SK-N-SH (cell line): ENCODE data around the gene CD63. TPM values are rescaled to one million over a fixed set of nuclear protein-coding genes. Genes with fewer than 3 reads are reported as not detected.

Experiments
- CTCF ChIA-PET: fragments of 300-600, 350-600 bp; formaldehyde crosslinking; extraction: SDS; loops from one replicate; lab custom pipeline; 2021; lab: Yijun Ruan, JAX
- POLR2A ChIA-PET: fragments of 350-600 bp; sonication (Branson Sonifier 250); formaldehyde crosslinking; extraction: SDS; loops from one replicate; lab custom pipeline; 2020; ENCODE audit warnings: antibody characterized with exemption, inconsistent platforms; lab: Yijun Ruan, JAX
- DNase-seq: peaks from one replicate; pipeline ENCODE4 v3.0.0; 2012
- H2AFZ ChIP-seq: fragments of 200-600 bp; sonication (generic); 2 replicates; pipeline ENCODE4 v1.8.1; 2016; ENCODE audit warnings: antibody characterized with exemption, mild to moderate bottlenecking, low read depth
- H3F3A ChIP-seq: fragments of 200-600 bp; sonication (generic); replicated peaks from 2 replicates; pipeline ENCODE3; 2016; ENCODE audit warnings: antibody characterized with exemption, mild to moderate bottlenecking; ENCODE audit not compliant: insufficient read depth
- H3K27ac ChIP-seq, 2 experiments: fragments of 200-500 bp in 1 of 2; fragments of 200-600 bp in 1 of 2; sonication (Bioruptor generic) in 1 of 2; sonication (generic), shearing (Covaris generic) in 1 of 2; 2 replicates each; pipeline versions ENCODE4 v1.5.1 to v1.6.1; 2014 to 2016; ENCODE audit warnings: low read depth in 2 of 2, inconsistent platforms in 1 of 2, low read length in 1 of 2, mild to moderate bottlenecking in 1 of 2, mixed read lengths in 1 of 2
- H3K27me3 ChIP-seq: fragments of 200-600 bp; sonication (generic), shearing (Covaris generic); 2 replicates; pipeline ENCODE4 v1.6.1; 2016; ENCODE audit warnings: mixed run types; ENCODE audit not compliant: insufficient read depth
- H3K36me3 ChIP-seq, 2 experiments: fragments of 200-500 bp in 1 of 2; fragments of 200-600 bp in 1 of 2; sonication (Bioruptor generic) in 1 of 2; sonication (generic) in 1 of 2; replicated peaks in 1 of 2; 2 replicates each; pipeline versions ENCODE3 to v1.5.1; 2014 to 2016; ENCODE audit warnings: low read length in 1 of 2, mild to moderate bottlenecking in 1 of 2; ENCODE audit not compliant: insufficient read depth in 2 of 2, control insufficient read depth in 1 of 2
- H3K4me1 ChIP-seq, 2 experiments: fragments of 200-500 bp in 1 of 2; fragments of 200-600 bp in 1 of 2; sonication (Bioruptor generic) in 1 of 2; sonication (generic), shearing (Covaris generic) in 1 of 2; 2 replicates each; pipeline versions ENCODE4 v1.5.1 to v1.6.1; 2014 to 2016; ENCODE audit warnings: low read depth in 1 of 2, low read length in 1 of 2, mixed run types in 1 of 2; ENCODE audit not compliant: insufficient read depth in 2 of 2, control insufficient read depth in 1 of 2
- H3K4me2 ChIP-seq: fragments of 200-600 bp; sonication (generic), shearing (Covaris generic); 2 replicates; pipeline ENCODE4 v1.6.1; 2017; ENCODE audit warnings: mixed run types
- H3K4me3 ChIP-seq, 2 experiments: fragments of 200-500 bp in 1 of 2; fragments of 200-600 bp in 1 of 2; sonication (Bioruptor generic) in 1 of 2; sonication (generic), shearing (Covaris generic) in 1 of 2; 2 replicates each; pipeline versions ENCODE4 v1.5.1 to v1.8.1; 2014 to 2016; ENCODE audit warnings: low read depth in 2 of 2, inconsistent platforms in 1 of 2, low read length in 1 of 2, mild to moderate bottlenecking in 1 of 2, mixed read lengths in 1 of 2, moderate library complexity in 1 of 2
- H3K79me2 ChIP-seq: fragments of 200-600 bp; sonication (generic); 2 replicates; pipeline ENCODE4 v1.8.1; 2017; ENCODE audit warnings: mild to moderate bottlenecking; ENCODE audit not compliant: insufficient read depth
- H3K9ac ChIP-seq: fragments of 200-600 bp; sonication (generic); 2 replicates; pipeline ENCODE4 v1.6.1; 2017; ENCODE audit warnings: mixed run types
- H3K9me2 ChIP-seq: fragments of 200-600 bp; sonication (generic); 2 replicates; pipeline ENCODE4 v1.6.1; 2017; ENCODE audit warnings: mixed run types
- H3K9me3 ChIP-seq: fragments of 200-600 bp; sonication (generic); 2 replicates; pipeline ENCODE4 v1.6.1; 2017; ENCODE audit warnings: mixed run types, mild to moderate bottlenecking, moderate library complexity
- H4K20me1 ChIP-seq: fragments of 200-600 bp; sonication (generic); 2 replicates; pipeline ENCODE4 v1.6.1; 2017; ENCODE audit warnings: mild to moderate bottlenecking, mixed run types; ENCODE audit not compliant: insufficient read depth
- ELF1 ChIP-seq: IDR thresholded peaks from 2 replicates; pipeline ENCODE4 v1.4.0; 2012
- EP300 ChIP-seq, 2 experiments: IDR thresholded peaks; 2 replicates each; pipeline versions ENCODE4 v1.4.0 to v1.6.1; 2012; ENCODE audit warnings: borderline replicate concordance in 1 of 2, low read depth in 1 of 2, low read length in 1 of 2
- FOSL2 ChIP-seq: IDR thresholded peaks from 2 replicates; pipeline ENCODE4 v1.4.0; 2012; ENCODE audit warnings: low read depth, mild to moderate bottlenecking, moderate library complexity, borderline replicate concordance
- FOXJ3 ChIP-seq: sonication (generic); formaldehyde crosslinking; IDR thresholded peaks from 2 replicates; pipeline ENCODE4 v1.5.1; 2020; ENCODE audit warnings: mild to moderate bottlenecking, missing genetic modification reagents
- FOXM1 ChIP-seq: IDR thresholded peaks from 2 replicates; pipeline ENCODE4 v1.4.0; 2012; ENCODE audit warnings: low read depth, mild to moderate bottlenecking
- GABPA ChIP-seq: IDR thresholded peaks from 2 replicates; pipeline ENCODE4 v1.4.0; 2012; ENCODE audit warnings: low read depth, mild to moderate bottlenecking
- GATA2 ChIP-seq: sonication (generic); formaldehyde crosslinking; IDR thresholded peaks from 2 replicates; pipeline ENCODE4 v1.5.0; 2020; ENCODE audit warnings: mild to moderate bottlenecking, missing genetic modification reagents
- MEF2A ChIP-seq: IDR thresholded peaks from 2 replicates; pipeline ENCODE4 v1.4.0; 2012; ENCODE audit warnings: low read depth, borderline replicate concordance
- MXI1 ChIP-seq: IDR thresholded peaks from 2 replicates; pipeline ENCODE4 v1.6.1; 2012; ENCODE audit warnings: mild to moderate bottlenecking, low read depth, low read length, improper control_type of control experiment
- POLR2AphosphoS5 ChIP-seq: IDR thresholded peaks from 2 replicates; pipeline ENCODE4 v1.6.1; 2012; ENCODE audit warnings: low read depth, low read length
- REST ChIP-seq: IDR thresholded peaks from 2 replicates; pipeline ENCODE4 v1.6.1; 2012; ENCODE audit warnings: mild to moderate bottlenecking, low read depth, low read length, moderate library complexity
- RFX5 ChIP-seq: IDR thresholded peaks from 2 replicates; pipeline ENCODE4 v1.6.1; 2012; ENCODE audit warnings: mild to moderate bottlenecking, improper control_type of control experiment, low read length
- TCF12 ChIP-seq: IDR thresholded peaks from 2 replicates; pipeline ENCODE4 v1.4.0; 2012
- TEAD4 ChIP-seq: IDR thresholded peaks from 2 replicates; pipeline ENCODE4 v1.4.0; 2012; ENCODE audit warnings: mild to moderate bottlenecking, borderline replicate concordance; ENCODE audit not compliant: insufficient read depth
- ZBTB33 ChIP-seq: IDR thresholded peaks from 2 replicates; pipeline ENCODE4 v1.4.0; 2012; ENCODE audit warnings: low read depth, borderline replicate concordance
- WGBS: methylation state at CpG from one replicate; pipeline ENCODE4 v1.1.6; 2017; ENCODE audit warnings: low lambda C conversion rate; 5-methylcytosine and 5-hydroxymethylcytosine counted together
- polyA plus RNA-seq, 3 experiments: library from polyadenylated mRNA; depleted of rRNA; stranded (reverse); fragments of >200 nt; gene quantifications; 2 replicates each; pipeline ENCODE4 v1.2.3, GENCODE V29; 2012

CD63 gene
- polyA plus RNA-seq, 1 of the 3 experiments (the other 2 are of a cell fraction), result 1,465 TPM

GRCh38 chr12:55734595-55734994 is 5.8 kb upstream of the CD63 start:
- no peaks in the 10 kb centered on the region for H3K9me2 ChIP-seq
- H4K20me1 ChIP-seq, result no peaks in the 10 kb centered on the region
- peaks cover 12% of the 10 kb centered on the region for H3K79me2 ChIP-seq
- no peaks in the 10 kb centered on the region for H3K9me3 ChIP-seq
- no peak overlapping the region for H2AFZ ChIP-seq
- H3K4me2 ChIP-seq, result no peak overlapping the region
- ChIA-PET POLR2A (interaction anchor here (1.0 kb wide), 1 partner anchor 78 kb away, joined by 3 read pairs; no protein-coding TSS in a partner anchor), CTCF (interaction anchor here (0.9 to 14.4 kb wide), 5 partner anchors 14 to 203 kb away, joined by 3 to 358 read pairs (median 96); partner anchors contain the start of genes BLOC1S1 and RDH5)
- H3K4me1 ChIP-seq, result peaks cover 9 to 24% of the 10 kb centered on the region in 2 experiments; a peak in 3 of 4 replicates
- no peak overlapping the region for H3K9ac ChIP-seq
- TF ChIP-seq POLR2AphosphoS5, result no peak
- no peak for TF ChIP-seq ZBTB33
- no peak for TF ChIP-seq FOXJ3 (CRISPR knock-in tag)
- no peak for TF ChIP-seq REST
- no peak for TF ChIP-seq TEAD4
- no peak for TF ChIP-seq MEF2A
- no peak for TF ChIP-seq TCF12
- TF ChIP-seq MXI1, result no peak
- TF ChIP-seq ELF1, result no peak
- no peak for TF ChIP-seq GABPA
- TF ChIP-seq FOXM1, result no peak
- TF ChIP-seq GATA2 (CRISPR knock-in tag), result no peak
- no peaks in the 10 kb centered on the region for H3K36me3 ChIP-seq
- no peak overlapping the region for H3K4me3 ChIP-seq
- no peak overlapping the region for H3K27ac ChIP-seq
- 89% methylated on average over 3 of the region's 3 CpGs for WGBS
- H3F3A ChIP-seq, result peaks cover 29% of the 10 kb centered on the region
- DNase-seq, result no peak
- H3K27me3 ChIP-seq, result no peaks in the 10 kb centered on the region

- Histone ChIP-seq H3K9me3 (no peaks in the 10 kb centered on the region), H3K79me2 (peaks cover 12% of the 10 kb centered on the region), H2AFZ (no peak overlapping the region), H3K27me3 (no peaks in the 10 kb centered on the region), H3K4me3 (no peak overlapping the region), H3K36me3 (no peaks in the 10 kb centered on the region), H3K27ac (no peak overlapping the region), H3K4me2 (no peak overlapping the region), H3K9ac (no peak overlapping the region), H3K4me1 (peaks cover 9 to 24% of the 10 kb centered on the region in 2 experiments; a peak in 3 of 4 replicates), H3F3A (peaks cover 25% of the 10 kb centered on the region), H4K20me1 (no peaks in the 10 kb centered on the region), H3K9me2 (no peaks in the 10 kb centered on the region)
- WGBS, result 89% methylated on average over 2 of the region's 2 CpGs
- ChIA-PET CTCF (interaction anchor here (0.9 to 14.4 kb wide), 4 partner anchors 13 to 192 kb away, joined by 3 to 358 read pairs (median 136); partner anchors contain the start of genes BLOC1S1 and RDH5), POLR2A (interaction anchor here (1.0 kb wide), 1 partner anchor 77 kb away, joined by 3 read pairs; no protein-coding TSS in a partner anchor)
- DNase-seq, result no peak
- TF ChIP-seq FOXM1 (no peak), FOXJ3 (CRISPR knock-in tag) (no peak), RFX5 (no peak), ELF1 (no peak), EP300 (IDR thresholded peaks at IDR 0.05; ENCODE audit: borderline replicate concordance in 1 of 2, low read depth in 1 of 2, low read length in 1 of 2) (no peak), FOSL2 (no peak)
These were observed 5.0 kb upstream of the CD63 start for GRCh38 chr12:55733858-55734257.
